ENCODE measurements around the gene ESRRG. TPM values are rescaled to one million over a fixed set of nuclear protein-coding genes. Genes with fewer than 3 reads are reported as not detected.

Gene ESRRG
- total and polyA plus RNA-seq, 2 donors (not counting 3 experiments of a cell fraction or from before 2014, with no cell fraction given), result not detected

- intact Hi-C loops (cut with micrococcal nuclease) (no loop called here), dilution Hi-C loops (cut with MboI; ENCODE audit: extremely low pct_ligation_motif_present, low sequenced_read_pairs) (no loop called here)
- Histone ChIP-seq H3K4me1 (ENCODE audit: control insufficient read depth, extremely low read depth, insufficient read depth, low read length) (no peaks in the 10 kb centered on the region), H3K4me2 (ENCODE audit: insufficient read depth, low read length) (no peak overlapping the region), H2AFZ (ENCODE audit: low read depth, low read length) (no peak overlapping the region), H3K27ac (ENCODE audit: insufficient read depth, low read depth, low read length) (no peak overlapping the region), H3K36me3 (ENCODE audit: control insufficient read depth in 2 of 2, extremely low read depth in 1 of 2, insufficient read depth in 2 of 2, low read length in 2 of 2) (no peaks in the 10 kb centered on the region), H3K9ac (replicated peaks; ENCODE audit: extremely low read depth, insufficient read depth, low read length) (no peak overlapping the region), H3K27me3 (ENCODE audit: control insufficient read depth in 2 of 2, insufficient read depth in 2 of 2, low read length in 2 of 2) (no peaks in the 10 kb centered on the region), H3K9me3 (replicated peaks; ENCODE audit: control insufficient read depth, insufficient read depth, low read length) (no peaks in the 10 kb centered on the region), H3K9me1 (replicated peaks; ENCODE audit: control insufficient read depth, extremely low read depth, insufficient read depth, low read length) (no peaks in the 10 kb centered on the region), H3K79me2 (ENCODE audit: control insufficient read depth, insufficient read depth, low read length) (no peaks in the 10 kb centered on the region), H4K20me1 (replicated peaks; ENCODE audit: control insufficient read depth, extremely low read depth, insufficient read depth, low read length) (no peaks in the 10 kb centered on the region), H3K4me3 (replicated peaks in 1 of 3; ENCODE audit: insufficient read depth in 1 of 3, low read depth in 1 of 3, low read length in 3 of 3) (no peak overlapping the region)
- FAIRE-seq (no peak), DNase-seq (ENCODE audit: low read depth, low spot score) (no peak)
- POLR2A ChIA-PET, result no interaction called here
- CTCF ChIA-PET, result no interaction called here
- BruUV-seq (replicated peaks), result no TSS peak
- no peak for TF ChIP-seq POLR2A (IDR thresholded peaks at IDR 0.05; ENCODE audit: low read depth, low read length)
- TF ChIP-seq, protein P1, sequence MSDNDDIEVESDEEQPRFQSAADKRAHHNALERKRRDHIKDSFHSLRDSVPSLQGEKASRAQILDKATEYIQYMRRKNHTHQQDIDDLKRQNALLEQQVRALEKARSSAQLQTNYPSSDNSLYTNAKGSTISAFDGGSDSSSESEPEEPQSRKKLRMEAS (IDR thresholded peaks at IDR 0.05; ENCODE audit: insufficient read depth, insufficient read length), result no peak
- TF ChIP-seq POLR2AphosphoS5 (IDR thresholded peaks at IDR 0.05; ENCODE audit: insufficient read depth, low read depth, low read length), result no peak
These were observed 32.6 kb downstream of the ESRRG start for GRCh38 chr1:216690603-216691002.

GRCh38 chr1:216688127-216688657 is 35.0 kb downstream of the ESRRG start:
- Histone ChIP-seq H3K4me1 (ENCODE audit: control insufficient read depth, extremely low read depth, insufficient read depth, low read length) (no peaks in the 10 kb centered on the region), H3K36me3 (ENCODE audit: control insufficient read depth in 2 of 2, extremely low read depth in 1 of 2, insufficient read depth in 2 of 2, low read length in 2 of 2) (no peaks in the 10 kb centered on the region), H3K4me3 (replicated peaks in 1 of 3; ENCODE audit: insufficient read depth in 1 of 3, low read depth in 1 of 3, low read length in 3 of 3) (no peak overlapping the region), H2AFZ (ENCODE audit: low read depth, low read length) (no peak overlapping the region), H3K27ac (ENCODE audit: insufficient read depth, low read depth, low read length) (no peak overlapping the region), H3K79me2 (ENCODE audit: control insufficient read depth, insufficient read depth, low read length) (no peaks in the 10 kb centered on the region), H3K4me2 (ENCODE audit: insufficient read depth, low read length) (no peak overlapping the region), H3K9me1 (replicated peaks; ENCODE audit: control insufficient read depth, extremely low read depth, insufficient read depth, low read length) (no peaks in the 10 kb centered on the region), H3K9ac (replicated peaks; ENCODE audit: extremely low read depth, insufficient read depth, low read length) (no peak overlapping the region), H3K27me3 (ENCODE audit: control insufficient read depth in 2 of 2, insufficient read depth in 2 of 2, low read length in 2 of 2) (no peaks in the 10 kb centered on the region), H3K9me3 (replicated peaks; ENCODE audit: control insufficient read depth, insufficient read depth, low read length) (no peaks in the 10 kb centered on the region), H4K20me1 (replicated peaks; ENCODE audit: control insufficient read depth, extremely low read depth, insufficient read depth, low read length) (no peaks in the 10 kb centered on the region)
- ChIA-PET CTCF (no interaction called here), POLR2A (no interaction called here)
- dilution Hi-C loops (cut with MboI; ENCODE audit: extremely low pct_ligation_motif_present, low sequenced_read_pairs) (no loop called here), intact Hi-C loops (cut with micrococcal nuclease) (no loop called here)
- DNase-seq (ENCODE audit: low read depth, low spot score), result no peak
- no peak for FAIRE-seq
- TF ChIP-seq GATA2 (IDR thresholded peaks at IDR 0.05; ENCODE audit: insufficient read depth, insufficient read length, low read depth, low read length), result no peak
- TF ChIP-seq, protein P2, sequence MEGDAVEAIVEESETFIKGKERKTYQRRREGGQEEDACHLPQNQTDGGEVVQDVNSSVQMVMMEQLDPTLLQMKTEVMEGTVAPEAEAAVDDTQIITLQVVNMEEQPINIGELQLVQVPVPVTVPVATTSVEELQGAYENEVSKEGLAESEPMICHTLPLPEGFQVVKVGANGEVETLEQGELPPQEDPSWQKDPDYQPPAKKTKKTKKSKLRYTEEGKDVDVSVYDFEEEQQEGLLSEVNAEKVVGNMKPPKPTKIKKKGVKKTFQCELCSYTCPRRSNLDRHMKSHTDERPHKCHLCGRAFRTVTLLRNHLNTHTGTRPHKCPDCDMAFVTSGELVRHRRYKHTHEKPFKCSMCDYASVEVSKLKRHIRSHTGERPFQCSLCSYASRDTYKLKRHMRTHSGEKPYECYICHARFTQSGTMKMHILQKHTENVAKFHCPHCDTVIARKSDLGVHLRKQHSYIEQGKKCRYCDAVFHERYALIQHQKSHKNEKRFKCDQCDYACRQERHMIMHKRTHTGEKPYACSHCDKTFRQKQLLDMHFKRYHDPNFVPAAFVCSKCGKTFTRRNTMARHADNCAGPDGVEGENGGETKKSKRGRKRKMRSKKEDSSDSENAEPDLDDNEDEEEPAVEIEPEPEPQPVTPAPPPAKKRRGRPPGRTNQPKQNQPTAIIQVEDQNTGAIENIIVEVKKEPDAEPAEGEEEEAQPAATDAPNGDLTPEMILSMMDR (IDR thresholded peaks at IDR 0.05; ENCODE audit: extremely low read depth in 1 of 2, insufficient read depth in 1 of 2, low read depth in 1 of 2, low read length in 2 of 2), result no peak
- TF ChIP-seq FOS (IDR thresholded peaks at IDR 0.05; ENCODE audit: borderline replicate concordance, insufficient read depth, low read length), result no peak
- BruUV-seq (replicated peaks), result no TSS peak
